HG03159 (cell line): Measurements from ENCODE around the gene ZNF688.
A peak's percentile ranks its signal among the peaks of the same experiment; 100 is the strongest.
"Not testable (repeated sequence)": the region's sequence is repeated elsewhere in the genome, so short reads cannot be mapped to it uniquely, and the experiment has no call there.

Source experiments
- ATAC-seq: cut with Tn5 transposase; IDR thresholded peaks from one replicate; pipeline ENCODE4 v1.9.1; 2021; ENCODE audit warnings: mild to moderate bottlenecking, moderate library complexity; ENCODE audit not compliant: unreplicated experiment

Gene ZNF688

GRCh38 chr16:30571445-30572322 is at the start of gene ZNF688:
ZNF688 (minus strand) TSS chr16:30571714; CDS start chr16:30571629, 85 bp downstream.
- ATAC-seq = peak; percentile 75

DNA sequence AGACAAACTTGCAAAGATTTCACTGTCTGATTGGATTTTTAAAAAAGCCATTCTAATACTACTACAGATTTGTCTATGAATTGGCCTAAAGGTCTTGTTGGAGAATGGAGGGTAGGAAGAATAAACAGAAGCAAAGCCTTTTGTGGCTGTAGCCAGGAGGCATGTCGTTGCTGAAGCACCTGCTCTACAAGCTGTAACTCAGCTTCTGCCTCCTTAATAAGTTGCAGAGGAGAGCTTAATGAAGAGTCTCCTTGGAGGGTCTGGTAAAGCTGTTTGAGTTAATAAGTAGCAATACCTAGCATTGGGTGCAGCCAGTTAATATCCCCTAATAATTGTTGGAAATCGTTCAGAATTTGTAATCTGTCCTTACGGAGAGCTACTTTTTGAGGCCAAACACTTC is 48.7 kb upstream of the ZNF688 start:
- ATAC-seq = no peak

DNA sequence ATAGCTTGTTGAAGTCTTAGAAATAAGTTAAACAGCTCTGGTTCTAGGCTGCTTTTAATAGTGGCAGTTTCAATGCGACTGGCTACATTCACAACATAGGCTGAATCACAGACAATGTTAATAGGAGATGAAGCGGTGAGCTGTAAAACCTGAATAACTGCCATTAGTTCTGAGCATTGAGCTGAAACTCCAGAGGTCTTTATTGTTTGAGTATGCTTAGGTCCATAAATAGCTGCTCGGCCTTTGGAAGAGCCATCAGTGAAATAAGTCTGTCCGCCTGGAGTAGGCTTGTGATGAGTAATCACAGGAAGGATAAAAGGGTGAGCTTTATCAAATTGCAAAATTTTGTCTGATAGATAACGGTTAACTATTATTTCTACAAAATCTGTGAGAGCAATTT is 48.1 kb upstream of the ZNF688 start:
- no peak for ATAC-seq

DNA sequence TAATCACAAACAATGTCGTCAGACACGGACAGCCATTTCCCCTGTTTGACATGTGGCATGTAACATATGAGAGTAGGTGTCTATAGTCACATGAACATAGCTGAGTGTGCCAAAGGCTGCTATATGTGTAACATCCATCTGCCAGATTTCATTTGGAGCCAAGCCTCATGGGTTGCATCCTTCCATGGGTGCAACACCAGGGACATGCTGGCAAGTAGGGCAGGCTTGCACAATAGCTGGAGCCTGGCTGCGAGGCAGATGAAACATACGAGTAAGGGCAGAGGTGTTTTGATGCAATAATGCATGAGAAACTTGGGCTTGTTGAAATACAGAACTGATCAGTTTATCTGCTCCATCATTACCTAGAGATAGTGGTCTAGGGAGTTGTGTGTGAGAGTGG is 47.7 kb upstream of the ZNF688 start:
- no peak for ATAC-seq

DNA sequence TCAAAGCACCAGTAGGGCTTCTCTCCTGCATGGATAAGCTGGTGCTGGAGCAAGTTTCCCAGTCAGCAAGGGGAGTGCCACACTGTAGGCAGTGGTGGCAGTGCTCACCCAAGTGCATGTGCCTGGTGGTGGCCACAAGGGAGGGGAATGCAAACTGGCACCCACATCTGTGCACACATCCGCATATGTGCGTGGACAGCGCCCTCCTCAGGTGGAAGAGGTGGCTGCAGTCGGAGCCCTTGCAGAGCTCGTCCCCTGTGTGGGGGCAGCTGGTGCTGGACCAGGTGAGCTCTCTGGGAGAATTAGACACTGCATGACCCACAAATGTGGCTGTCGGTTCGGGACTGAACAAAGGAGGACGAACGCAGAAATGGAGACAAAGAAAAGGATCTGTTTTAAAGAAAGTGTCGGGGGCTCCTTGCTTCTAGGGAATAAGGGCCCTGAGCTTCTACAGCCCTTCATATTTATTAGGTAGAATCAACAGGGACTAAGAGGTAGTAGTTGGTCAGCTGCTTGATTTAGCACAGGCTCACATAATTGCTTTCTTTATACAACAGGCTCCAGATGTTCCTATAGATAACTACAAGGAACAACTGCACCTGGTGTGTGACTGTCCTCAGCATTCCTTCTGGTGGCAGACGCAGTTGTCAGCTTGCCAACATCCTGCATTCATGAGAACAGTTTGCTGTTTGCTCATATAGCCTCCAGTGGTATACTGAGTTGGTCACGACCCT is 44.0 kb upstream of the ZNF688 start:
- ATAC-seq = no peak

GRCh38 chr16:30609926-30610839 is 38.7 kb upstream of the ZNF688 start, which contains the start of gene ZNF689:
ZNF689 (minus strand) TSS chr16:30610389; CDS start chr16:30610041, 348 bp downstream.
- peak; percentile 88 for ATAC-seq

DNA sequence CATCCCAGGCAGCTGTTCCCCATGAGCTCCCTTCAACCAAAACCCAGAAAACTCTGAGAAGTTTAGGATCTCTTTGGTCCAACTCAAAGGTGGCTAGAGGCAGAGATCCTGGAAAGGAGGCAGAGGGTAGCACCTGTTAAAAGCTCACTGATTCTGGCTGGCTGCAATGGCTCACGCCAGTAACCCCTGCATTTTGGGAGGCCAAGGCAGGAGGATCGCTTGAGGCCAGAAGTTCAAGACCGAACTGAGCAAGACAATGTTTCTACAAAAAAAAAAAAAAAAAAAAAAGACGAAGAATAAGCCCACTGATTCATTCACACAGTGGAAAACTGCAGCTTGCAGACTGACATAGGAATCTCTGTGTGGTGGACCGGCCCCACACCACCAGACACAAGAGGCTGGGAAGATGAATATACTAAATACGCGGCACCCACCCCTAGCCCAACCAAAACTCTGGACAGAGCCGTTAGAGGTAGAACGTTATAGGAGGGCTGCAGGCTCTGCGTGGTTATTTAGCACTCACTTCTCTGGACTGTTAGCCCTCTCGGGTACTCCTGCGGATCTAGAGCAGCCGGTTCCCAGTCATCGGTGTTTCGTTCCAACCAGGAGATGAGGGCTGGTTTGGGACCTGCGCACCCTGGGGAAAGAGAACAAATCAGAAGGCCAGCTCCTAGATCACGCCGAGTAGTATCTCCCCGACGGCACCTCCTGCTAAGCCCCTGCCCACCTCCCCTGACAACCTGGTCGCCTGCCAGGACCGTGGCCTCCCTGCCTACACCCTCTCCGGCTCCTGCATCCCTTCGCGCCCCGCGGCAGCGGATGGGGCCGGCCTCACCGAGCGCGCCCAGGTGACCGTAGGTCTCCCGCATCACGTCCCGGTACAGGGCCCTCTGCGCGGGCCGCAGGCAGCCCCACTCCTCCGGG is 37.8 kb upstream of the ZNF688 start:
- ATAC-seq = peak; percentile 43

GRCh38 chr16:30606004-30606403 is 34.5 kb upstream of the ZNF688 start:
- no peak for ATAC-seq

GRCh38 chr16:30605158-30605557 is 33.6 kb upstream of the ZNF688 start:
- no peak for ATAC-seq

DNA sequence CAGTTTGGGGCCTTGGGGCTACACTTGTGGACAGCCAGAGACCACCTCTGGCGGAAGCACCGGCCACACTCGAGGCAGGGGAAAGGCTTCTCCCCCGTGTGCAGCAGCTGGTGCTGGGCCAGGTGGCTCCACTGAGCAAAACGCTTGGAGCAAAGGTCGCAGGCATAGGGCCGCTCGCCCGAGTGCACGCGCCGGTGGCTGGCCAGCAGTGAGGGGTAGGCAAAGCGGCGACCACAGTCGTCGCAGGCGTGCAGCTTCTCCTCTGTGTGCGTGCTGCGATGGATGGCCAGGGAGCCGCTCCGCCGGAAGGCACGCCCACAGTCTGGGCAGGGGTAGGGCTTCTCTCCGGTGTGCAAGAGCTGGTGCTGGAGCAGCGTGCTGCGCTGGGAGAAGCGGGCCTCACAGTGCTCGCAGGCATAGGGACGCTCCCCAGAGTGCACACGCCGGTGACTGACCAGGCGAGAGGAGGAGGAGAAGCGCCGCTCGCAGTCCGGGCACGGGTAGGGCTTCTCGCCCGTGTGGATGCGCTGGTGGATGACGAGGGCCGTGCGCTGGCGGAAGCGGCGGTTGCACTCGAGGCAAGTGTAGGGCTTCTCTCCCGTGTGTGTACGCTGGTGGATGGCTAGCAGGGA is 32.9 kb upstream of the ZNF688 start:
- ATAC-seq = no peak

- ATAC-seq = no peak
These were observed 32.4 kb upstream of the ZNF688 start for GRCh38 chr16:30603945-30604315.

DNA sequence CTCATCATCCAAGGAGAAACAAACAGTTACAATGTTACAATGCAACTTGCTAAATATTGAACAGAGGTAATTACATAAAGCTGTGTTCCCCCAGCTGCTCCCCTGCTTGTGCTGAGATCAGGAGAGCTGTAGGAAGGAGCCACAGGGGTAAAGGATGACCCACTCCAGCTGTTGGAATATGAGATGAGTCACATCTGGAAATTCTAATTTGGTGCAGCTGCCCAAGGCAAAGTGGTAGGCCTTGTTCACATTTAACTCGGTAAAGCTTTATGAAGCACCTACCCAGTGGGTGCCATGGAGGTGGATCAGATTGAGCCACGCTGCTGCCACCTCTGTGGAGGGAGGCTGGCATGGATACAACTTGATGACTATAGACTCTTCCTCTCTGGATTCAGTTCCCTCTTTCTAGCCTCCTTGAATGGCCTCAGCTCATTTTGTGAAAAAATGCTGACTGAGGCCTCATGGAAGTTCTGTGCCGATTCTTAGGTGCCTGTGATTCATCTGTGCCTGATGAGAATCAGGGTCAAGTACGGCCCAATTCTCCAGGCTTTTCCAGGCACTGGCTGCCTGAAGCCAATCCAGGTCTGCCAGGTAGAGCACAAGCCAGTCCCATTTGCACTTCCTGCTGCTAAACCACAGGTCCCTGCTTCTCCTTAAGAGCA is 31.2 kb upstream of the ZNF688 start:
- ATAC-seq = no peak

GRCh38 chr16:30601966-30602365 is 30.5 kb upstream of the ZNF688 start:
- ATAC-seq = no peak

DNA sequence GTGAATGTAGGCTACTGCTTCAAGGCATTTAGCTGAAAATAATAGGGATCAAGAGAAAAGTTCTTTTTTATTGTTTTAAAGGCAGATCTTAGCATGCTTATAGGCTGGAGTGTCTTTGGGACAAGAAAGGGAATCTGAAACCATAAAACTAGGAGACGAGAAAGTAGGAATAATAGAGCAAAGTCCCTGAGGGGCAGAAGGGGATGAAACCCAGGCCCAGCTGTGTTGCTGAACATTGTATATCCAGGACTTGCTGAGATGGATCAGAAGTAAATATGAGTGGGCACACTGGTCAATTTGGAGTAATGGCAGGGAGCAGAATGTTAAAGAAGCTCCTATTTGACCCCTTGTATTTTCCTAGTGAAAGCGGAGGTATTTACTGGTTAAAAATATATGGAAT is 29.4 kb upstream of the ZNF688 start:
- no peak for ATAC-seq

- no peak for ATAC-seq
These were observed 28.7 kb upstream of the ZNF688 start for GRCh38 chr16:30600215-30600614.

DNA sequence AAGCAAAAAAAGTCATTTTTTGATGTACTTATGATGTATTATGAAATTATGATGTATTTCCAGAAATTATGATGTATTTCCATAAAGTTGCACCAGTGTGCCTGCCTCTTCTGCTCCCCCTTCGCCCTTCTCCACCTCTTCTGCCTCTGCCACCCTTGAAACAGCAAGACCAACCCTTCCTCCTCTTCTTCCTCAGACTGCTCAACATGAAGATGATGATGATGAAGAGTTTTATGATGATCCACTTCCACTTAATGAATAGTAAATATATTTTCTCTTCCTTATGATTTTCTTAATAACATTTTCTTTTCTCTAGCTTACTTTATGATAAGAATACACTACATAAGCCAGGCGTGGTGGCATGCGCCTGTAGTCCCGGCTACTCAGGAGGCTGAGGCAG is 21.4 kb upstream of the ZNF688 start:
- ATAC-seq = no peak

DNA sequence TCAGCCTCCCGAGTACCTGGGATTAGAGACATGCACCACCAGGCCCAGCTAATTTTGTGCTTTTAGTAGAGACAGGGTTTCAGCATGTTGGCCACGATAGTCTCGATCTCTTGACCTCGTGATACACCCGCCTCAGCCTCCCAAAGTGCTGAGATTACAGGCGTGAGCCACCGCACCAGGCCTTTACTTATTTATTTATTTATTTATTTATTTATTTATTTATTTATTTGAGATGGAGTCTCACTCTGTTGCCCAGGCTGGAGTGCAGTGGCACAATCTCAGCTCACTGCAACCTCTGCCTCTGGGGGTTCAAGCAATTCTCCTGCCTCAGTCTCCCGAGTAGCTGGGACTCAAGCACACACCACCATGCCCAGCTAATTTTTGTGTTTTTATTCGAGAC is 19.4 kb upstream of the ZNF688 start:
- ATAC-seq = not testable (repeated sequence)

DNA sequence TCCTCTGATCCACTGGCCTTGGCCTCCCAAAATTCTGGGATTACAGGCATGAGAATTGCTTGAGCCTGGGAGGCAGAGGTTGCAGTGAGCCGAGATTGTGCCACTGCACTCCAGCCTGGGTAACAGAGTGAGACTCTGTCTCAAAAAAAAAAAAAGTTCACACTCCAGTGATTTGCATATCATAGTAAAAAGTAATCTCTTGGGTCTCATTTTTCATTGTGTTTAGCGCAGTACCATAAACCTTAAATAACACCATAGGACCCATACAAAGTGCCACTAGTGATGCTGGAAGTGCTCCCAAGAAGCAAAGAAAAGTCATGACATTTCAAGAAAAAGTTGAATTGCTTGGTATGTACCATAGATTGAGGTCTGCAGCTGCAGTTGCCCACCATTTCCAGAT is 18.1 kb upstream of the ZNF688 start:
- ATAC-seq = not testable (repeated sequence)

- ATAC-seq = no peak
These were observed 17.1 kb upstream of the ZNF688 start for GRCh38 chr16:30588651-30589050.
